Measurements from ENCODE around the gene GPR155. TPM values are rescaled to one million over a fixed set of nuclear protein-coding genes. Genes with fewer than 3 reads are reported as not detected.
"Not testable (repeated sequence)": the region's sequence is repeated elsewhere in the genome, so short reads cannot be mapped to it uniquely, and the experiment has no call there.

The GPR155 gene
- total and polyA plus RNA-seq, 9 of the 15 experiments (the other 6 are each of a cell fraction or from before 2014, with no cell fraction given) = 0.04 to 0.40 (median 0.11) TPM; not detected in 1

DNA sequence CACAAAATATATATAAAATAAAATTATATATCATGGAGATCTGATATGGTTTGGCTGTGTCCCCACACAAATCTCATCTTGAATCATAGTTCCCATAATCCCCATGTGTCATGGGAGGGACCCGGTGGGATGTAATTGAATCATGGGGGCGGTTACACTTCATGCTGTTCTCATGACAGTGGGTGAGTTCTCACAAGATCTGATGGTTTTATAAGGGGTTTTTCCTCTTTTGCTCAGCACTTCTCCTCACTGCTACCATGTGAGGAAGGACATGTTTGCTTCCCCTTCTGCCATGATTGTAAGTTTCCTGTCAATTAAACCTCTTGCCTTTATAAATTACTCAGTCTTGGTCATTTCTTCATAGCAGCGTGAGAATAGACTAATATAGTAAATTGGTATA, 98.1 kb downstream of the GPR155 start:
- BruUV-seq (replicated peaks); in situ Hi-C loops (cut with MboI); intact Hi-C loops (cut with micrococcal nuclease); H3K9me1 ChIP-seq (ENCODE audit: control insufficient read depth, insufficient read depth, low read length); ATAC-seq; H3K4me3 ChIP-seq; H3K9ac ChIP-seq (ENCODE audit: insufficient read depth in 1 of 2, low read depth in 2 of 2, low read length in 2 of 2); H3K79me2 ChIP-seq (ENCODE audit: control insufficient read depth, insufficient read depth, low read length); H3K4me1 ChIP-seq (replicated peaks in 1 of 2; ENCODE audit: control insufficient read depth in 2 of 2, insufficient read depth in 2 of 2, low read length in 2 of 2); H2AFZ ChIP-seq (ENCODE audit: low read depth, low read length); H3K4me2 ChIP-seq (ENCODE audit: insufficient read depth, low read length); FAIRE-seq; H3K9me3 ChIP-seq (replicated peaks; ENCODE audit: control insufficient read depth, insufficient read depth, low read depth, low read length); H3K27me3 ChIP-seq (ENCODE audit: control insufficient read depth in 2 of 2, insufficient read depth in 2 of 2, low read length in 2 of 2); H3K27ac ChIP-seq (ENCODE audit: extremely low read depth, low read depth, low read length); DNase-seq (ENCODE audit: extremely low read depth in 1 of 4, low spot score in 3 of 4); H4K20me1 ChIP-seq (replicated peaks; ENCODE audit: control insufficient read depth, insufficient read depth, low read length); CTCF ChIA-PET (ENCODE audit: low intra/inter-chr PET ratio): not testable (repeated sequence)
- POLR2A ChIA-PET = interaction anchor here (1.9 kb wide), 1 partner anchor 10 kb away, joined by 4 read pairs; no protein-coding TSS in a partner anchor
- H3K36me3 ChIP-seq (ENCODE audit: control insufficient read depth, insufficient read depth, low read length) = peaks cover 15% of the 10 kb centered on the region
- WGBS (ENCODE audit: insufficient coverage, low coverage, missing lambda C conversion rate) = 79% methylated on average over 3 of the region's 3 CpGs

- Histone ChIP-seq H3K9ac (ENCODE audit: insufficient read depth in 1 of 2, low read depth in 2 of 2, low read length in 2 of 2) (no peak overlapping the region), H4K20me1 (replicated peaks; ENCODE audit: control insufficient read depth, insufficient read depth, low read length) (no peaks in the 10 kb centered on the region), H3K27ac (ENCODE audit: extremely low read depth, low read depth, low read length) (no peak overlapping the region), H3K9me3 (replicated peaks; ENCODE audit: control insufficient read depth, insufficient read depth, low read depth, low read length) (no peaks in the 10 kb centered on the region), H3K79me2 (ENCODE audit: control insufficient read depth, insufficient read depth, low read length) (no peaks in the 10 kb centered on the region), H3K9me1 (ENCODE audit: control insufficient read depth, insufficient read depth, low read length) (no peaks in the 10 kb centered on the region), H2AFZ (ENCODE audit: low read depth, low read length) (no peak overlapping the region), H3K4me3 (no peak overlapping the region), H3K36me3 (ENCODE audit: control insufficient read depth, insufficient read depth, low read length) (peaks cover 19% of the 10 kb centered on the region), H3K27me3 (ENCODE audit: control insufficient read depth in 2 of 2, insufficient read depth in 2 of 2, low read length in 2 of 2) (no peaks in the 10 kb centered on the region), H3K4me1 (replicated peaks in 1 of 2; ENCODE audit: control insufficient read depth in 2 of 2, insufficient read depth in 2 of 2, low read length in 2 of 2) (no peaks in the 10 kb centered on the region; a peak in 1 of 5 replicates), H3K4me2 (ENCODE audit: insufficient read depth, low read length) (no peak overlapping the region)
- ATAC-seq (no peak), FAIRE-seq (no peak), DNase-seq (ENCODE audit: extremely low read depth in 1 of 4, low spot score in 3 of 4) (no peak)
- BruUV-seq (replicated peaks) = no TSS peak
- ChIA-PET POLR2A (interaction anchor here (0.8 kb wide), 1 partner anchor 11 kb away, joined by 3 read pairs; the partner anchor contains the start of gene SCRN3), CTCF (ENCODE audit: low intra/inter-chr PET ratio) (no interaction called here)
- in situ Hi-C loops (cut with MboI) (no loop called here), intact Hi-C loops (cut with micrococcal nuclease) (no loop called here)
- 75% methylated on average over 3 of the region's 3 CpGs for WGBS (ENCODE audit: insufficient coverage, low coverage, missing lambda C conversion rate)
- TF ChIP-seq DNMT1 (IDR thresholded peaks at IDR 0.05) = no peak
- TF ChIP-seq, protein P1, sequence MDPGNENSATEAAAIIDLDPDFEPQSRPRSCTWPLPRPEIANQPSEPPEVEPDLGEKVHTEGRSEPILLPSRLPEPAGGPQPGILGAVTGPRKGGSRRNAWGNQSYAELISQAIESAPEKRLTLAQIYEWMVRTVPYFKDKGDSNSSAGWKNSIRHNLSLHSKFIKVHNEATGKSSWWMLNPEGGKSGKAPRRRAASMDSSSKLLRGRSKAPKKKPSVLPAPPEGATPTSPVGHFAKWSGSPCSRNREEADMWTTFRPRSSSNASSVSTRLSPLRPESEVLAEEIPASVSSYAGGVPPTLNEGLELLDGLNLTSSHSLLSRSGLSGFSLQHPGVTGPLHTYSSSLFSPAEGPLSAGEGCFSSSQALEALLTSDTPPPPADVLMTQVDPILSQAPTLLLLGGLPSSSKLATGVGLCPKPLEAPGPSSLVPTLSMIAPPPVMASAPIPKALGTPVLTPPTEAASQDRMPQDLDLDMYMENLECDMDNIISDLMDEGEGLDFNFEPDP (CRISPR knock-in tag; IDR thresholded peaks at IDR 0.05) = no peak
- TF ChIP-seq CCNT2 (IDR thresholded peaks at IDR 0.05; ENCODE audit: borderline replicate concordance, extremely low read depth, insufficient read length, low read depth, low read length) = no peak
- no peak for TF ChIP-seq ZEB2 (IDR thresholded peaks at IDR 0.05)
- no peak for TF ChIP-seq HDAC6 (IDR thresholded peaks at IDR 0.05; ENCODE audit: low read depth, low read length)
- TF ChIP-seq UBTF (IDR thresholded peaks at IDR 0.05; ENCODE audit: borderline replicate concordance in 1 of 2, low read depth in 2 of 2, low read length in 2 of 2) = no peak
- TF ChIP-seq HSF4 (CRISPR knock-in tag; IDR thresholded peaks at IDR 0.05; ENCODE audit: borderline replicate concordance) = no peak
- no peak for TF ChIP-seq HES1 (IDR thresholded peaks at IDR 0.05; ENCODE audit: low read depth)
- TF ChIP-seq NFE2 (IDR thresholded peaks at IDR 0.05; ENCODE audit: low read depth) = no peak
- TF ChIP-seq ZNF589 (CRISPR knock-in tag; IDR thresholded peaks at IDR 0.05; ENCODE audit: low read depth) = no peak
- no peak for TF ChIP-seq ARID1B (IDR thresholded peaks at IDR 0.05)
- TF ChIP-seq RNF2 (IDR thresholded peaks at IDR 0.05) = no peak
- no peak for TF ChIP-seq TARDBP (IDR thresholded peaks at IDR 0.05)
Measured at GRCh38 chr2:174385201-174385600, 101.6 kb downstream of the GPR155 start.

All from K562 (cell line).